OCI-LY7 (cell line): ENCODE results near the gene UVRAG.

Source experiments
- CTCF ChIP-seq: fragments of 200-600 bp; sonication (generic); conservative IDR thresholded peaks from 2 replicates; pipeline ENCODE4 v1.5.1; 2014; ENCODE audit warnings: mild to moderate bottlenecking, antibody characterized with exemption, low read length, moderate library complexity, mixed read lengths
- EZH2phosphoT487 ChIP-seq: fragments of 200-600 bp; sonication (generic); IDR thresholded peaks from 2 replicates; pipeline ENCODE4 v1.6.1; 2018; ENCODE audit warnings: low read depth, borderline replicate concordance, mild to moderate bottlenecking, mixed run types, antibody characterized with exemption, low read length, moderate library complexity, mixed read lengths

- TF ChIP-seq EZH2phosphoT487 = no peak
- no peak for TF ChIP-seq CTCF
Observed at GRCh38 chr11:75879737-75880136, 64.7 kb downstream of the UVRAG start.
